NCI-H1105 (cell line): Measurements from ENCODE around the gene TRIM37.
"Not testable (repeated sequence)": the region's sequence is repeated elsewhere in the genome, so short reads cannot be mapped to it uniquely, and the experiment has no call there.

Experiments used
- DNase-seq: peaks from one replicate; lab custom pipeline; 2025; lab: John Stamatoyannopoulos, UW

TRIM37 gene

DNA sequence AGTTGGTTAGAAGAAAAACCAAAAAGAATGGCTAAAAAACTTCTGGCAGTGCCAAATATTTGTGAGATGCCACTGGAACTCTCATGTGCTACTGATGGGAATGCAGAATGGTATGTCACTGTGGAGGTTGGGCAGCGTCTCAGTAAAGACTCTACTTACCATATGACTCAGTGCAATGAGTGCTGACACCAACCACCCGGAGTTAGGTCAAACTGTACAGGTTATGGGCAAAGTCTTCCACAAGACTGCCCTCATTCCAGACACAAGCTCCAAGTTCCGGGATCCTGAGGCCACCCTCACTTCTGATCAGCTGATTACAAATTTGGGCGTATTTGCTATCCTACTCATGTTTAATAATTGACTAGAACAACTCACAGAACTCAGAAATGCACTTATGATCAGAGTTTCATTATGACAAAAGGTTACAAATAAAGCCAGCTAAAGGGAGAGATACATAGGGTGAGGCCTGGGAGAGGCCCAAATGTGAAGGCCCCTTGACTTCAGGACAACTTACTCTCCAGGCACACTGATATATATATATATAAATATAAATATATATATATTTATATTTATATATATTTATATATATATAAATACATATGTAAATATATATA lies 114.9 kb downstream of the TRIM37 start:
- DNase-seq, result no peak

GRCh38 chr17:58989629-58990028 lies 117.1 kb downstream of the TRIM37 start:
- DNase-seq, result no peak

DNA sequence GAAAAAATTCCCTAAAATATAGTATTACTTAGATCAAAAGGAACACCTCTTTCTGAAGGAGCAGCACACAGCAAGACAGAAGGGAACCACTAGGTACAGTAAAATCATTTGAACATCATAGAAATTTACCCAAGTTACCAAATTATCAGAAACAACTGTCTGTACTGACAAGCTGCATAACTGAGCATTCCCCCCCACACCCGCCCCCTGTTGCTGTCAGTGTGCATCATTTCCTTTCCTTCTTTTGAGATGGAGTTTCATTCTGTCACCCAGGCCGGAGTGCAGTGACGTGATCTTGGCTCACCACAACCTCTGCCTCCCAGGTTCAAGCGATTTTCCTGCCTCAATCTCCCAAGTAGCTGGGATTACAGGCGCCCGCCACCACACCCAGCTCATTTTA lies 120.7 kb downstream of the TRIM37 start:
- DNase-seq, result no peak

GRCh38 chr17:58985367-58985766 lies 121.3 kb downstream of the TRIM37 start:
- no peak for DNase-seq

- no peak for DNase-seq
These were observed 124.1 kb downstream of the TRIM37 start for GRCh38 chr17:58982626-58983025.

- DNase-seq, result no peak
These were observed 125.8 kb downstream of the TRIM37 start for GRCh38 chr17:58980706-58981481.

DNA sequence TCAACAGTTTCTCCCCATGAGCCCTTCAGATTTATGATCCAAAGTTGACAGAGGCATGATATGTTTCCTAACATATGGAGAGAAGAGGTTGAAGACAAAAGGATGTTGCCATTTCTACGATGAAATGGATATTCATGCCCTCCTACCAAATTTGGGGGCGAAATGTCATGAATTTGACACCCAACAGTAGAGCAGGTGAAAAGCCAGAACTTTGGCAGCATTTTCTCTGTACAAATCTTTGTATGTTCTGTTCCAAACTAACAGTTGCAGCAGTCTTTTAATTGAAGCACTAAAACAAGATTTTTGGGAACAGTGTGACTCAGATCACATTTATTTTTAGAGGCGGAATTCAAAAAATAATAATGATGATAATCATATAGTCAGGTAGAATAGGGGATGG lies 130.1 kb downstream of the TRIM37 start:
- no peak for DNase-seq

- DNase-seq, result no peak
These were observed 132.3 kb downstream of the TRIM37 start for GRCh38 chr17:58974354-58974753.

- DNase-seq, result no peak
These were observed 135.8 kb downstream of the TRIM37 start for GRCh38 chr17:58970609-58971450.

DNA sequence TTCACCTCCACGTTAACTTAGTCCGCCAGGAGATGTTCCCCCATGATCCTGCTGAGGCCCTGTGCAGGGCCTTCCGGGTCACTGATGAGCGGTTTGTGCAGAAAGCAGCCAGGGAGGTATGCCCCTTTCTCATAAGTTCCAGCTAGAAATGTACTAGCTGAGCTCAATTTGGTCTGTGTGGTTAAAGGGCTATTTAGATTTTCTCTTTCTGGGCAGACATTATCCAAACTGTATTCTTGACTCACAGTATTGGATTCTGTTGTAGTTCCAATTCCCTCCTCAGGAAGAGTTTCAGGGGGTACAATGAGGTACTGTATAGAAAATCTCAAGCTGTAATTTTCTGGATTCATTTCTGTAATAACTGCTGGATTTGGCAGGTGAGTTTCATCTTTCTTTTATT lies 137.1 kb downstream of the TRIM37 start:
- no peak for DNase-seq

DNA sequence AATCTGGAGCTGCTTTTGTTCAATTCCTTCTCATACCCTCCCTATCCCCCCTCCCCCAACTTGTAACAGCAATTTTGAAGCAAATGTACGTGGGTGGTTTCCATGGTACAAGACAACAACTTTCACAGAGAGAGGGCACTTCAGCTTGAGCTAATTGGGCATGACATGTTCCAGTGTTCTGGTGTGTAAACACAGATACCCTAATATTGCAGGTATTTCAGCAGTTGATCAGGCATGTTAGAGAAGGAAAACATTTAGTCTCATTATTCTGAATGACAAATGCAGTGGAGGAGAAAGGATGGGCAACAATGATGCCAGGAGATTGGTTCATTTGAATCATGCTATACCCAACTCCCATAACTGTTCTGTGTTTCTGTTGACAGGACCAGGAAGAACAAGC lies 137.5 kb downstream of the TRIM37 start:
- DNase-seq, result peak; percentile 89

DNA sequence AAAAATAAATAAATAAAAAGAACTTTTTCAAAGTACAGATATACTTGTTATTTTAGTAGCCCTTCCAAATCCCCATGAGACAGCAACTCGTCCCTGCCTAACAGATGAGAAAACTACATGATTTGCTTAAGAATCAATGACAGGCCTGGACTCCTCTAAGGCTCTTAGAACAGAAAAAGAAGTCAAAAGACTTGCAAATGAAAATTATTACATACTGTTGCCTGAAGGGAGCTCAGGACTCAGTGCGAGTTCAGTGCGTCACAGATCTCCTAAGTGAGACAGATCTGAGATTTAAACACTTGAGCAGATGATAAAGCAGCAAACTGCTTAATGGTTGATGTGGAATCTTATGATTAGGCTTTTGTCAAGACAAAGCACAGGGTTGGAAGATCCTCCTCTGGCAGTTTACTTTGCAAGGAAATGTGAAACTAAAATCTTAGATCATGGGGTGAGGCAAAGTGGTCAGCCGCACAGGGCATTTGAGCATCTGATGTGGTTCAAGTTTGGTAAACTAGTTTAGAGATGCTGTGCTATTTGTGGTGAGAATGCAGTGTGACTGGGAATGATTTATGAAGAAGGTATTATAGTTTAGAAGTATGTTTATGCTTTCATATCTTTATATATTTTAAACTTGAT lies 138.1 kb downstream of the TRIM37 start:
- no peak for DNase-seq

GRCh38 chr17:58966208-58966607 lies 140.5 kb downstream of the TRIM37 start:
- DNase-seq, result no peak

- no peak for DNase-seq
These were observed 141.5 kb downstream of the TRIM37 start for GRCh38 chr17:58965221-58965620.

DNA sequence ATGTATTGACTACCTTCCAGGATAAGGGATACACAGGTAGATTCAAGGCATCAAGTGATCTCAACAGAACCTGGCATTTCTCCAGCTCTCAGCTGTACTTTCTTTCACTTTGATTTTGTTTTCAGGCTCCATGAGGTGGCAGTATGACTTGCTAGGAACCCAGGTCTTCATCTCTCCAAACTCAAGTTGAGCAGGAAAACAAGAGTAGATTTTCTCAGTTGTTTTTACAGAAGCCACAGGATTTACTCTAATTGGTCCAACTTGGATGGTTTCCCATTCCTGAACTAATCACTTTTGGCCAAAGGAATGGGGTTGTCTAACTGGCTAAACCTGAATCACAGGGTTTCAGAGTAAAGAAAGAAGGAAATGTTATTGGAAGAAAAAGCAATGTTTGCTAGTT lies 146.6 kb downstream of the TRIM37 start:
- DNase-seq, result no peak

DNA sequence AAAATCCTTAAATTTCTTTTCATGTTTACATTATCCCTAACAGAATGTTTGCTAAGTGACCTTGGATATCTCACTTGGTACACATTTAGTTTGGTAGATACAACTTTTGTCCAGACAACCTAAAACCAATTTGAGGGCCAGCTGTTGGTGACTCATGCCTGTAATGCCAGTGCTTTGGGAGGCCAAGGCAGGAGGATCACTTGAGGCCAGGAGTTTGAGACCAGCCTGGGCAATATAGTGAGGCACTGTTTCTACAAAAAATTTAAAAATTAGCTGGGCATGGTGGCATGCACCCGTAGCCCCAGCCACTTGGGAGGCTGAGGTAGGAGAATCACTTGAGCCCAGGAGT lies 149.0 kb downstream of the TRIM37 start:
- DNase-seq, result not testable (repeated sequence)

DNA sequence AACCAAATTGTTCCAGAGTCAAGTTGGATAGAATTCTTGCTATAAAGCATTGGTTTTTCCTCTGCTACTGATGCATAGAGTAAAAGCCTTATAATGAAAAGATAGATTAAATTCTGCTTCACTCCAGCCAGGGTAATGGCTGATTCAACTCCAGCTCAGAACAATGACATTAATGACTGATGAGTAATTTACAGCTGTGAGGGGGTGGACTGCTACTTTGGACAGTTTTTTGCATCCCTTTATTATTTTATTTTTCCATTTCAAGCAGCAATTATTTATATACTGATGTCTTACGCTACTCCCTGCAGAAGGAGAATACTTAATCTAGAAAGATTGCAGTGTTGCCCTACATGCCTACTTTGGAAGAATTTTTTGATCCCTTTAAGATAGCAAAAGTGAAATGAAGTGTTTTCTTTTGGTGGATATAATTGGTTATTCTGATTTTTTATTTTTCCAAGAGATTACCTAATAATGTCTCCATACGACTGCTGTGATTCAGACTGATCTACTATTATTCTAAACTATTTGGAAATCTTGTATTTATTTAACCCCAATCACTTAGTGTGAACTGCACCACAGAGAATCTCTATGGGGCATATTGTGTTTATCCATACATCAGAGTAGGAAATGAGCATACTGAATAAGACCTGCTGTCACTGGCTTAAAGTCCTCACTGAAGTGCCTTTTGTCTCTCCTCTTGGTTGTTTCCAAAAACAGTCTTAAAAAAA lies 149.5 kb downstream of the TRIM37 start:
- no peak for DNase-seq

GRCh38 chr17:58954358-58954757 lies 152.3 kb downstream of the TRIM37 start:
- not testable (repeated sequence) for DNase-seq

GRCh38 chr17:58947824-58948223 lies 158.9 kb downstream of the TRIM37 start:
- DNase-seq, result no peak

DNA sequence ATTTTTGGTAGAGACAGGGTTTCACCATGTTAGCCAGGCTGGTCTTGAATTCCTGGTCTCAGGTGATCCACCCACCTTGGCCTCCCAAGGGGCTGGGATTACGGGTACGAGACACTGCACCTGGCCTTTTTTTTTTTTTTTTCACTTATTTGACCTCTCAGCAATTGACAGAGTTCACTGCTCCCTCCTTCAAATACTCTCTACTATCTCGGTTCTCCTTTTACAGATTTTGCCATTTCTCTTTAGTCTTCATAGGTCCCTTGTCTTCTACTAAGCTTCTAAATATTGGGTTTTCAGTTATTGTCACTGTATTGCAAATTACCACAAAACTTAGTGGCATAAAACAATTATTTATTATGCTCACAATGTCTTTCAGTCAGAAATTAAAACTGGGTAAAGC lies 159.3 kb downstream of the TRIM37 start:
- DNase-seq, result no peak

- no peak for DNase-seq
These were observed 162.5 kb downstream of the TRIM37 start for GRCh38 chr17:58944166-58944565.

DNA sequence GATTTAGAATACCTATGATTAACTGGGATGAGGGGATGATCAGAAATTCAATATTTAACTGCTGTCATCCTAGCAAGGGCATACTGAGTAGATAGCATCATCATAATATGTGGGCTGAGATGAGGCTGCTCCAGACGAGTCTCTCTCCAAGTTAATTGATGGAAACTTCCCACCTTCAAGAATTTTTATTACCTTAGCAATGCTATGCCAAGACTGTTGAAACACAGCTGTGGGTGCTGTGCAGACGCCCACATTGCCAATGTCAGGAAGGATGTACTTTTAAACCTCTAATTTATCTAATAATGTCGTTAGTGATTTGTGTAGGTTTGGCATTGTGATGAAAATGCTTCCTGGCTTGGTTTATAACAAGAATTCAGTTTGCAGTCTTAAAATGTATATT lies 170.4 kb downstream of the TRIM37 start:
- no peak for DNase-seq
